ENCODE data around the gene TNK1. TPM values are rescaled to one million over a fixed set of nuclear protein-coding genes. Genes with fewer than 3 reads are reported as not detected.

TNK1 gene
- total and polyA plus RNA-seq, 9 of the 15 experiments (the other 6 are each of a cell fraction or from before 2014, with no cell fraction given), result 0.28 to 5.2 (median 2.1) TPM

- TF ChIP-seq UBTF (IDR thresholded peaks at IDR 0.05; ENCODE audit: borderline replicate concordance in 1 of 2, low read depth in 2 of 2, low read length in 2 of 2) (0 out of 4 replicates have a peak, but pooled peaks of 1 of the 2 experiments have one; percentile 68), ZBTB33 (CRISPR knock-in tag; IDR thresholded peaks at IDR 0.05) (no peak), ZNF444 (CRISPR knock-in tag; IDR thresholded peaks at IDR 0.05) (no peak), SRF (CRISPR knock-in tag; IDR thresholded peaks at IDR 0.05) (no peak), TRIM25 (IDR thresholded peaks at IDR 0.05; ENCODE audit: borderline replicate concordance) (no peak), SAP30 (IDR thresholded peaks at IDR 0.05; ENCODE audit: borderline replicate concordance, insufficient read depth, low read depth, low read length, poor library complexity, severe bottlenecking) (peak; percentile 57), HDAC3 (IDR thresholded peaks at IDR 0.05; ENCODE audit: borderline replicate concordance, partially characterized antibody) (no peak), MEF2D (tag; conservative IDR thresholded peaks at IDR 0.05; ENCODE audit: low read depth) (no peak), THRAP3 (IDR thresholded peaks at IDR 0.05; ENCODE audit: borderline replicate concordance) (no peak), MCM5 (IDR thresholded peaks at IDR 0.05; ENCODE audit: low read depth) (no peak), ZNF511 (CRISPR knock-in tag; IDR thresholded peaks at IDR 0.05) (no peak), TAF15 (IDR thresholded peaks at IDR 0.05; ENCODE audit: low read depth, low read length) (no peak), ATF7 (IDR thresholded peaks at IDR 0.05) (no peak), ZFPM2 (CRISPR knock-in tag; IDR thresholded peaks at IDR 0.05) (no peak), ARHGAP35 (IDR thresholded peaks at IDR 0.05; ENCODE audit: partially characterized antibody) (no peak), GATA2 (CRISPR knock-in tag; IDR thresholded peaks at IDR 0.05) (no peak), SPI1 (IDR thresholded peaks at IDR 0.05; ENCODE audit: borderline replicate concordance, low read depth, low read length) (no peak), RNF219 (CRISPR knock-in tag; IDR thresholded peaks at IDR 0.05) (no peak)
These were observed 55.0 kb downstream of the TNK1 start (continued) for GRCh38 chr17:7435676-7436555.
